GM13976 (cell line): Measurements from ENCODE around the gene AKAP10.
"Not testable (repeated sequence)": the region's sequence is repeated elsewhere in the genome, so short reads cannot be mapped to it uniquely, and the experiment has no call there.

ENCODE experiments used
- DNase-seq: peaks from one replicate; pipeline ENCODE4 v3.0.0; 2012; ENCODE audit warnings: low spot score
- CTCF ChIP-seq: IDR thresholded peaks from 2 replicates; pipeline ENCODE4 v1.5.1; 2012; ENCODE audit warnings: borderline replicate concordance, mild to moderate bottlenecking; ENCODE audit not compliant: insufficient read depth; ENCODE audit errors: extremely low read depth, missing control alignments, control extremely low read depth
- in situ Hi-C: fragments of 300-500 bp; cut with MboI; formaldehyde crosslinking; loops from one replicate; pipeline ENCODE4 v1.12.0; 2022; ENCODE audit warnings: low sequenced_read_pairs, mixed read lengths, inconsistent platforms; ENCODE audit not compliant: unreplicated experiment

Gene AKAP10

GRCh38 chr17:19904412-19904811, 73.2 kb downstream of the AKAP10 start:
- DNase-seq = no peak
- no peak for TF ChIP-seq CTCF
- in situ Hi-C loops = no loop called here

- in situ Hi-C loops = no loop called here
- no peak for TF ChIP-seq CTCF
- no peak for DNase-seq
These were observed 76.8 kb downstream of the AKAP10 start for GRCh38 chr17:19900809-19901208.

GRCh38 chr17:19897903-19898302, 79.7 kb downstream of the AKAP10 start:
- in situ Hi-C loops = no loop called here
- no peak for DNase-seq
- no peak for TF ChIP-seq CTCF

GRCh38 chr17:19897090-19897837, 80.4 kb downstream of the AKAP10 start:
- DNase-seq = no peak
- in situ Hi-C loops = no loop called here
- TF ChIP-seq CTCF = no peak

GRCh38 chr17:19896679-19897078, 80.9 kb downstream of the AKAP10 start:
- no peak for TF ChIP-seq CTCF
- no peak for DNase-seq
- in situ Hi-C loops = no loop called here

- DNase-seq, in situ Hi-C loops: not testable (repeated sequence)
These were observed 87.1 kb downstream of the AKAP10 start for GRCh38 chr17:19890554-19890953.

- DNase-seq, in situ Hi-C loops: not testable (repeated sequence)
These were observed 87.6 kb downstream of the AKAP10 start for GRCh38 chr17:19890001-19890400.

GRCh38 chr17:19886116-19886515, 91.5 kb downstream of the AKAP10 start:
- in situ Hi-C loops = no loop called here
- DNase-seq = no peak
- no peak for TF ChIP-seq CTCF
